Renal pelvis (tissue), 4 donors: ENCODE measurements around the gene MTERF2. TPM values are rescaled to one million over a fixed set of nuclear protein-coding genes. Genes with fewer than 3 reads are reported as not detected.
A peak's percentile ranks its signal among the peaks of the same experiment; 100 is the strongest.

Experiments
- DNase-seq: peaks from one replicate; pipeline ENCODE4 v3.0.0-alpha.2; 2013
- polyA plus RNA-seq, 3 donors: library from polyadenylated mRNA; unstranded; fragments of 120-200 nt; gene quantifications; one replicate each; pipeline ENCODE4 v1.2.1, GENCODE V29; 2013; ENCODE audit not compliant: insufficient read length in 3 of 3

The MTERF2 gene
- polyA plus RNA-seq, 3 donors, result 29.6 to 37.2 (median 33.2) TPM

- no peak for DNase-seq
Measured at GRCh38 chr12:106957583-106957982, 29.4 kb downstream of the MTERF2 start.

DNA sequence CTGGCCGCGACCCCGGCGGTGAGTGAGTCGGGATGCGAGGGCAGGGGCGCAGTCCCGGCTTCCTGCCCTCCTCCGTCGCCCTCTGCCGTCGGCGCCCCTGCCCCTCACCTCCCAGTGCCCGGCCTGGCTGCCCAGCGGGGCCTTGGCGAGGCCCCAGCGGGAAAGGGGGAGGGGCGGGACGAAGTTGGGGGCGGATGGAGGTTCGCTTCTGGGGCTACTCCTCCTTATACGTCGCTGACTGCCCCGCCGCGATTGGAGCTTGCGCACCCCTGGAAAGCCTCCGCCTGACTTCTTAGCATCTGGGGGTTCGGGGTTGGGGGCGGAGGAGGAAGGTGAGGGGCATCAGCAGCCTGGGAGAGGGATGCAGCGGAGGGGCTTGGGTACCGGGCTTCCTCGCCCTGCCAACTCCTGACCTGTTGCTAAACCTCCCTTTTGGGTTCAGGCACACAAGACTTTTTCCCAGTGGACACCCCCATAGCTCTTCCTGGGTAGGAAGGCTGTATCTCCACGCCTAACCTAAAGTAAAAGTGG lies 30.8 kb downstream of the MTERF2 start:
- DNase-seq, result peak; percentile 62

DNA sequence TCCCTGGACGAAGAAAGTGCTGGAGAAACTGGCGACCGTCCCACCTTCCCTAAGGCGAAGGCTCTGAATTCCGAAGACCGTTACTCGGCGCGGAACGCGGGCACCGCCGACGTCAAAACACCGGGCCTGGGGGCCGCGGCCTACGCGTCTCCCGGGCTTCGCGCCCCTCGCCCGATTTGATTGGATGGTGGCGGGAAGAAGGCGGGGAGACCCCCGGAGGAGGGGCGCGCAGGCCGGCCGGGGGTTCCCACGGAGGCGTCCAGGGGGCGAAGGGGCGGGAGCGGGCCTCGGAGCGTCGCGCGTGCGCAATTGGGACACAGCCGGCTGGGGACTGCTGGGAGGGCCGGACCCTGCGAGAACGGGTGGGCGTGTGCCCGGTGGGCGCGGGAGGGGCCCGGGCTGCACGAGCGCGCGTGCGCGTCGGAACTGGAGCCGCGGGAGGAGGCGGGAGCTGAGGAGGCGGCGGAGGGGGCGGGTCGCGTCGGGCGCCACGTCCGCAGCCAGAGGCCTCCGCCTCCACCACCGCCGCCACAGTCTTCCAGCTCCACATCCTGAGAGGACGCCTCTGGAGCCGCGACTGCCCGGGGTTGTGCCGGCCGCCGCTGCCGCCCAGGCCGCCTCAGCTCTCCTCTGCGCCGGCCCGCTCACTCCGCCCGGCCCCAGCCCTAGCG lies 31.4 kb downstream of the MTERF2 start, which contains the start of gene TMEM263:
Gene TMEM263, plus strand, starts transcription at position 531 of the 671 bp plus-strand sequence. CDS start 11,210 bp downstream, outside the sequence.
- DNase-seq, result peak; percentile 97

- no peak for DNase-seq
Measured at GRCh38 chr12:106954462-106955376, 32.2 kb downstream of the MTERF2 start.

- DNase-seq, result no peak
Measured at GRCh38 chr12:106953352-106954250, 33.3 kb downstream of the MTERF2 start.

GRCh38 chr12:106950591-106950990 lies 36.4 kb downstream of the MTERF2 start:
- no peak for DNase-seq

- no peak for DNase-seq
Measured at GRCh38 chr12:106947461-106947860, 39.5 kb downstream of the MTERF2 start.

GRCh38 chr12:106945261-106945851 lies 41.6 kb downstream of the MTERF2 start:
- DNase-seq, result no peak

DNA sequence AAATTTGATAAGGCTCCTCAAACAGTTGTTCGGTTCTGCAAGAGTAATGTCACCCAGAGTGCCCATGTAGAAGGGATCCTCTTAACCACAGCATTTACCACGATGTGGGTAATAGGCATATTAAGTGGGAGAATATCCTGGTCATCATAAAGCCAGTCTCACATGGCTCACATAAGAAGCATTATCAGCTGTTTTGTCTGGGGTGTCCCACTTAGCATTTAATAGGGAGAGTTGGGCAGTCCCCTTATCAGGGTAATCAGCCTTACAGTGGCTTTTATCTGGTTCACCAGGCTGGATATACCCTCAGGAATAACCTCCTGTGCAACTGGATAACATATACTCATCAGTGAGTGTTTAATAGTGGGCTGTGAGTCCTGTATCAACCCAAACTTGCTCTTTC lies 44.2 kb downstream of the MTERF2 start:
- DNase-seq, result no peak

GRCh38 chr12:106941481-106942156 lies 45.3 kb downstream of the MTERF2 start:
- DNase-seq, result no peak

- no peak for DNase-seq
Measured at GRCh38 chr12:106934277-106934676, 52.7 kb downstream of the MTERF2 start.

Other genes starting within 250 kb of the MTERF2 start
- 10 to 100 TPM; 23.3 to 31.6 (median 25.5) TPM for gene RIC8B, start 212.5 kb downstream of the MTERF2 start, polyA plus RNA-seq
- gene TMEM263, start 31.2 kb downstream of the MTERF2 start, polyA plus RNA-seq, result 10 to 100 TPM; 66.7 to 78.7 (median 74.1) TPM
- gene CRY1, start 106.4 kb upstream of the MTERF2 start, polyA plus RNA-seq, result 10 to 100 TPM; 26.9 to 32.4 (median 28.7) TPM